ENCODE results near the gene TIGD6. TPM values are rescaled to one million over a fixed set of nuclear protein-coding genes. Genes with fewer than 3 reads are reported as not detected.

Gene TIGD6
- total and polyA plus RNA-seq, 9 of the 15 experiments (the other 6 are each of a cell fraction or from before 2014, with no cell fraction given) = 1.8 to 6.3 (median 3.9) TPM

DNA sequence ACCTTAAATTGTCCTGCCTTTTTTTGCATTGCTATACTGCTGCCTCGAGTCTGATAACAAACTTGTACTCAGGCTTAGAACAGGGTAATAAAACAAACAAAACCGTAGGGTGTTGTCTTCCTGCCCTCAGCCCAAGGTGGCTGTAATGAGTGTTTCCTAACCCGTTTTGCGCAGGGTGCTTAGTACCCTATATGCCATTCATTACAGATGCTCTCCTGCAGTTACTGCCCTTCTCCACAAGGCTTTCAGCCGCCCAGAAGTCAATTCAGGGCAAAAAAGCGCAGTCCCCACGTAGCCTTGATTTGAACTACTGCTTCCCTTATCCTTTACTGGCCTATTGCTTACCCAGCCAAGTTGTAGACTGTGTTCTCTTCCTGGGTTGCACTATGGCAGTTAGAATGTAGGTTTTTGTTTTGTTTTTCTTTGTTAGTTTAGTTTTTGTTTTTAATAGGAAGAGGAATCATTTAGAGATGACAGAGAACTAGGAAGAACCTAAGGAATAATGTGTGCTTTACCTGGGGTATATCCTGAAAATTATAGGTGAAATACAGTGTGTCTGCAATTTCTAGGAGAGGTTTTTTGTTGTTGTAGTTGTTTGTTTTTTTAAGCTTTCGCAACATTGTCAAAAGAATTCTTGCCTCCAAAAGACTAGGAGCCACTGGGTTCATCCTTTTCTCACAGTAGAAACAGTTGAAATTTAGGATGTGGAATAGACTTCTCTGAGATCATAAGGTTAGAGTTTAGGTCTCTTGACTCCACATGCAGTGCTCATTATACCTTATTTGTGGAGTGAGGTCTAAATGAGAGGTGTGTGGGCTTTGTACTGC is 1.4 kb upstream of the TIGD6 start (continued):
- TF ChIP-seq EZH2 (IDR thresholded peaks at IDR 0.05; ENCODE audit: borderline replicate concordance, low read depth, low read length) (no peak), CCNT2 (IDR thresholded peaks at IDR 0.05; ENCODE audit: borderline replicate concordance, extremely low read depth, insufficient read length, low read depth, low read length) (no peak)
- TF ChIP-seq, protein P1, sequence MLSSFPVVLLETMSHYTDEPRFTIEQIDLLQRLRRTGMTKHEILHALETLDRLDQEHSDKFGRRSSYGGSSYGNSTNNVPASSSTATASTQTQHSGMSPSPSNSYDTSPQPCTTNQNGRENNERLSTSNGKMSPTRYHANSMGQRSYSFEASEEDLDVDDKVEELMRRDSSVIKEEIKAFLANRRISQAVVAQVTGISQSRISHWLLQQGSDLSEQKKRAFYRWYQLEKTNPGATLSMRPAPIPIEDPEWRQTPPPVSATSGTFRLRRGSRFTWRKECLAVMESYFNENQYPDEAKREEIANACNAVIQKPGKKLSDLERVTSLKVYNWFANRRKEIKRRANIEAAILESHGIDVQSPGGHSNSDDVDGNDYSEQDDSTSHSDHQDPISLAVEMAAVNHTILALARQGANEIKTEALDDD (IDR thresholded peaks at IDR 0.05) = peak; percentile 31; the same call in 1 of the 2 replicates

DNA sequence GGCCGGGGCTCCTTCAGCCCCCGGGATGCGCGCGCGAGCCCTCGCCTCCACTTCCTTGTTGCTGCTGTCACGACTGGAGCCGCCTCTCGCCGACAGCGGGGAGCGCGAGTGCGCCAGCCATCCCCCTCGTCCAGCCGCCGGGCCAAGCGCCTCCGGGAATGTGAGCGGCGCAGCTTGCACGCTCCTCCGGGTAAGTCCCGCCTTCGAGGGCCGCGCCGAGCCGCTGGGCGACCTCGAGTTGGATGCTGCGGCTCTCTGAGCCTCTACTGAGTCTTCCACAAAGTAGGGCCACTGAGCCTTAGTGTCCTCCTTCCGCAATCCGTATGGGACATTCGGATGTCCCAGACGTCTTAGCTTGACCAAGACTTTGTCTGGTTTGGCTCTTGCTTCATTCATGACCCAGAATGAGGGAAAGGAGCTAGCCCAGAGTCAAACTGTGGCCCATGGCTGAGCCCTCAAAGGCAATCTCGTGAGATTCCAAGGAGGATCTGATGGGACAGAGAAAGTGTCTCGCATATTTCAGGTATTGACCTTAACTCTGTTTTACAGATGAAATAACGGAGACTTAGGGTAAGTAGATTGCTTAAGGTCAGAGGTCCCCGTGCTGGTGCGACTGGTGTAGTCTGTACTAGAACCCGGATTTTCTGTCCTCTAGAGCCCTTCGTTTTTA is 671 bp upstream of the TIGD6 start:
- intact Hi-C loops (cut with micrococcal nuclease) = no loop called here
- Histone ChIP-seq H3K27me3 (ENCODE audit: control insufficient read depth in 2 of 2, insufficient read depth in 2 of 2, low read length in 2 of 2) (no peaks in the 10 kb centered on the region), H2AFZ (ENCODE audit: low read depth, low read length) (peak overlapping the region; percentile 94), H3K9me1 (ENCODE audit: control insufficient read depth, insufficient read depth, low read length) (no peaks in the 10 kb centered on the region), H3K36me3 (ENCODE audit: control insufficient read depth, insufficient read depth, low read length) (peaks cover 37% of the 10 kb centered on the region), H3K79me2 (ENCODE audit: control insufficient read depth, insufficient read depth, low read length) (peaks cover 69% of the 10 kb centered on the region), H3K9me3 (replicated peaks; ENCODE audit: control insufficient read depth, insufficient read depth, low read depth, low read length) (no peaks in the 10 kb centered on the region), H3K9ac (ENCODE audit: insufficient read depth in 1 of 2, low read depth in 2 of 2, low read length in 2 of 2) (peak overlapping the region; percentile 93 to 95), H4K20me1 (replicated peaks; ENCODE audit: control insufficient read depth, insufficient read depth, low read length) (0 out of 2 replicates have a peak, but pooled peaks cover 12% of the 10 kb centered on the region), H3K27ac (ENCODE audit: extremely low read depth, low read depth, low read length) (peak overlapping the region; percentile 95), H3K4me3 (peak overlapping the region; percentile 84), H3K4me1 (replicated peaks in 1 of 2; ENCODE audit: control insufficient read depth in 2 of 2, insufficient read depth in 2 of 2, low read length in 2 of 2) (peaks cover 11 to 15% of the 10 kb centered on the region in 2 experiments; a peak in 4 of 5 replicates), H3K4me2 (ENCODE audit: insufficient read depth, low read length) (peak overlapping the region; percentile 100)
- WGBS (ENCODE audit: insufficient coverage, low coverage, missing lambda C conversion rate) = under 1% methylated on average over 36 of the region's 44 CpGs
- FAIRE-seq = no peak
- BruUV-seq (replicated peaks) = no TSS peak
- CTCF ChIA-PET (ENCODE audit: low intra/inter-chr PET ratio) = no interaction called here
- POLR2A ChIA-PET = interaction anchor here (0.7 to 1.8 kb wide), 11 partner anchors 9 to 174 kb away, joined by 3 to 5 read pairs (median 3); no protein-coding TSS in a partner anchor
- peak; percentile 29 to 73 (median 63) for DNase-seq (ENCODE audit: extremely low read depth in 1 of 4, low spot score in 3 of 4)
- in situ Hi-C loops (cut with MboI) = no loop called here
- peak; percentile 67 for ATAC-seq
- TF ChIP-seq ZNF551 (CRISPR knock-in tag; IDR thresholded peaks at IDR 0.05) = no peak
- no peak for TF ChIP-seq ZNF668 (CRISPR knock-in tag; IDR thresholded peaks at IDR 0.05)
- no peak for TF ChIP-seq NCOA4 (IDR thresholded peaks at IDR 0.05; ENCODE audit: partially characterized antibody)
- 0 out of 2 replicates have a peak, but pooled peaks have one; percentile 8 for TF ChIP-seq SP1 (CRISPR knock-in tag; IDR thresholded peaks at IDR 0.05)
- TF ChIP-seq MEIS2 (IDR thresholded peaks at IDR 0.05; ENCODE audit: partially characterized antibody) = no peak
- peak; percentile 79 for TF ChIP-seq CHD2 (IDR thresholded peaks at IDR 0.05; ENCODE audit: low read depth, low read length)
- TF ChIP-seq HCFC1 (IDR thresholded peaks at IDR 0.05; ENCODE audit: low read depth, low read length) = no peak
- TF ChIP-seq, protein P2, sequence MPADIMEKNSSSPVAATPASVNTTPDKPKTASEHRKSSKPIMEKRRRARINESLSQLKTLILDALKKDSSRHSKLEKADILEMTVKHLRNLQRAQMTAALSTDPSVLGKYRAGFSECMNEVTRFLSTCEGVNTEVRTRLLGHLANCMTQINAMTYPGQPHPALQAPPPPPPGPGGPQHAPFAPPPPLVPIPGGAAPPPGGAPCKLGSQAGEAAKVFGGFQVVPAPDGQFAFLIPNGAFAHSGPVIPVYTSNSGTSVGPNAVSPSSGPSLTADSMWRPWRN (IDR thresholded peaks at IDR 0.05; ENCODE audit: low read depth) = no peak
- TF ChIP-seq, protein P3, sequence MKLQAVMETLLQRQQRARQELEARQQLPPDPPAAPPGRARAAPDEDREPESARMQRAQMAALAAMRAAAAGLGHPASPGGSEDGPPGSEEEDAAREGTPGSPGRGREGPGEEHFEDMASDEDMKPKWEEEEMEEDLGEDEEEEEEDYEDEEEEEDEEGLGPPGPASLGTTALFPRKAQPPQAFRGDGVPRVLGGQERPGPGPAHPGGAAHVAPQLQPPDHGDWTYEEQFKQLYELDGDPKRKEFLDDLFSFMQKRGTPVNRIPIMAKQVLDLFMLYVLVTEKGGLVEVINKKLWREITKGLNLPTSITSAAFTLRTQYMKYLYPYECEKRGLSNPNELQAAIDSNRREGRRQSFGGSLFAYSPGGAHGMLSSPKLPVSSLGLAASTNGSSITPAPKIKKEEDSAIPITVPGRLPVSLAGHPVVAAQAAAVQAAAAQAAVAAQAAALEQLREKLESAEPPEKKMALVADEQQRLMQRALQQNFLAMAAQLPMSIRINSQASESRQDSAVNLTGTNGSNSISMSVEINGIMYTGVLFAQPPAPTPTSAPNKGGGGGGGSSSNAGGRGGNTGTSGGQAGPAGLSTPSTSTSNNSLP (IDR thresholded peaks at IDR 0.05; ENCODE audit: borderline replicate concordance, low read depth, low read length) = no peak
- no peak for TF ChIP-seq TAF15 (IDR thresholded peaks at IDR 0.05; ENCODE audit: low read depth, low read length)
- TF ChIP-seq OTX1 (CRISPR knock-in tag; IDR thresholded peaks at IDR 0.05) = no peak
- no peak for TF ChIP-seq THRAP3 (IDR thresholded peaks at IDR 0.05; ENCODE audit: borderline replicate concordance)
- TF ChIP-seq CHD4 (IDR thresholded peaks at IDR 0.05; ENCODE audit: insufficient read depth, insufficient replicate concordance, low read depth, low read length, poor library complexity, severe bottlenecking) = no peak
